K562 (cell line): ENCODE measurements around the gene PSMB2. TPM values are rescaled to one million over a fixed set of nuclear protein-coding genes. Genes with fewer than 3 reads are reported as not detected.

Experiments used
- ARID1B ChIP-seq: fragments of 450-650 bp; IDR thresholded peaks from 2 replicates; pipeline ENCODE4 v1.6.1; 2016; ENCODE audit warnings: antibody characterized with exemption, mild to moderate bottlenecking, inconsistent platforms
- CBFA2T3 ChIP-seq: fragments of 450-650 bp; IDR thresholded peaks from 2 replicates; pipeline ENCODE4 v1.6.1; 2017
- CEBPB ChIP-seq: fragments of 450-650 bp; IDR thresholded peaks from 2 replicates; pipeline ENCODE4 v1.6.1; 2016; ENCODE audit warnings: missing genetic modification characterization, missing compliant biosample characterization
- CEBPG ChIP-seq, 3 experiments: fragments of 200-800 bp in 1 of 3; sonication (Bioruptor generic) in 1 of 3; sonication (generic) in 1 of 3; formaldehyde crosslinking in 1 of 3; IDR thresholded peaks in 2 of 3; conservative IDR thresholded peaks in 1 of 3; 2 replicates each; pipeline versions ENCODE4 v1.6.1 to v1.8.0; 2016 to 2022; ENCODE audit warnings: missing compliant biosample characterization in 2 of 3, missing genetic modification characterization in 2 of 3, mild to moderate bottlenecking in 1 of 3, missing genetic modification reagents in 1 of 3
- CREBBP ChIP-seq: IDR thresholded peaks from one replicate; pipeline ENCODE4 v1.6.1; 2012; ENCODE audit warnings: low read depth, mild to moderate bottlenecking, control low read depth, inconsistent platforms, low read length
- FOSL1 ChIP-seq: fragments of 200-800 bp; sonication (Bioruptor generic); conservative IDR thresholded peaks from 2 replicates; pipeline ENCODE4 v1.6.1; 2016; ENCODE audit warnings: missing genetic modification characterization, missing compliant biosample characterization
- KDM2B ChIP-seq: fragments of 250-450 bp; sonication (Bioruptor Pico); IDR thresholded peaks from 2 replicates; pipeline ENCODE4 v1.8.0; 2021; ENCODE audit warnings: mild to moderate bottlenecking, moderate library complexity
- MAFF ChIP-seq: IDR thresholded peaks from 2 replicates; pipeline ENCODE4 v1.6.1; 2012; ENCODE audit warnings: low read length, improper control_type of control experiment
- MAFG ChIP-seq: fragments of 450-650 bp; conservative IDR thresholded peaks from 2 replicates; pipeline ENCODE4 v1.6.1; 2016; ENCODE audit warnings: missing genetic modification characterization, missing compliant biosample characterization
- MYNN ChIP-seq, 2 experiments: sonication (generic); formaldehyde crosslinking in 1 of 2; IDR thresholded peaks; 2 replicates each; pipeline versions ENCODE4 v1.5.0 to v1.6.1; 2016 to 2020; ENCODE audit warnings: antibody characterized with exemption in 1 of 2, missing genetic modification reagents in 1 of 2
- RAD21 ChIP-seq, 2 experiments: fragments of 250-450 bp in 1 of 2; fragments of 450-650 bp in 1 of 2; sonication (Bioruptor Pico) in 1 of 2; formaldehyde crosslinking in 1 of 2; IDR thresholded peaks in 1 of 2; conservative IDR thresholded peaks in 1 of 2; 2 replicates each; pipeline versions ENCODE4 v1.4.0 to v1.8.0; 2020 to 2022; ENCODE audit warnings: mild to moderate bottlenecking in 2 of 2, moderate library complexity in 1 of 2
- SAFB2 ChIP-seq: fragments of 200-400 bp; formaldehyde crosslinking; IDR thresholded peaks from 2 replicates; pipeline ENCODE4 v1.6.1; 2018; ENCODE audit warnings: borderline replicate concordance, low read length, low read depth, moderate library complexity; ENCODE audit not compliant: severe bottlenecking
- SRSF9 ChIP-seq: fragments of 200-400 bp; formaldehyde crosslinking; IDR thresholded peaks from 2 replicates; pipeline ENCODE4 v1.6.1; 2017; ENCODE audit warnings: low read depth, low read length, borderline replicate concordance
- TEAD4 ChIP-seq, 2 experiments: sonication (generic) in 1 of 2; formaldehyde crosslinking in 1 of 2; IDR thresholded peaks; 2 replicates each; pipeline versions ENCODE4 v1.6.1 to v1.8.0; 2012 to 2022; ENCODE audit warnings: borderline replicate concordance in 1 of 2, inconsistent platforms in 1 of 2, low read length in 1 of 2, mild to moderate bottlenecking in 1 of 2, missing genetic modification reagents in 1 of 2
- ZBTB17 ChIP-seq: fragments of 450-650 bp; formaldehyde crosslinking; IDR thresholded peaks from 2 replicates; pipeline ENCODE4 v1.4.0; 2020; ENCODE audit warnings: mild to moderate bottlenecking
- polyA plus RNA-seq, 8 experiments: library from polyadenylated mRNA; depleted of rRNA in 4 of 8; stranded (reverse) in 5 of 8; unstranded in 3 of 8; fragments of >200 nt; fragmentation: Nextera tagmentation in 2 of 8; fragmentation: Illumina TruSeq in 1 of 8; extraction: Ambion mirVana in 2 of 8; extraction: Trizol in 1 of 8; gene quantifications; 2 replicates each; pipeline versions ENCODE4 v1.2.1 to v1.2.3, GENCODE V29; 2011 to 2014; ENCODE audit warnings: inconsistent platforms in 1 of 8, missing spikeins in 1 of 8
- total RNA-seq, 7 experiments: library from RNA; depleted of rRNA in 6 of 7; stranded (reverse); fragments of >200 nt in 6 of 7; fragmentation: Illumina TruSeq in 2 of 7; extraction: Trizol in 2 of 7; gene quantifications; 2 replicates each; pipeline versions ENCODE4 v1.2.1 to v1.2.3, GENCODE V29; 2011 to 2021; ENCODE audit warnings: low replicate concordance in 1 of 7
- TF ChIP-seq, protein P1 (sequence below), 2 experiments: fragments of 450-650 bp; IDR thresholded peaks; 2 replicates each; pipeline ENCODE4 v1.6.1; 2016

Gene PSMB2
- total and polyA plus RNA-seq, 9 of the 15 experiments (the other 6 are each of a cell fraction or from before 2014, with no cell fraction given), result 71.7 to 543 (median 165) TPM

DNA sequence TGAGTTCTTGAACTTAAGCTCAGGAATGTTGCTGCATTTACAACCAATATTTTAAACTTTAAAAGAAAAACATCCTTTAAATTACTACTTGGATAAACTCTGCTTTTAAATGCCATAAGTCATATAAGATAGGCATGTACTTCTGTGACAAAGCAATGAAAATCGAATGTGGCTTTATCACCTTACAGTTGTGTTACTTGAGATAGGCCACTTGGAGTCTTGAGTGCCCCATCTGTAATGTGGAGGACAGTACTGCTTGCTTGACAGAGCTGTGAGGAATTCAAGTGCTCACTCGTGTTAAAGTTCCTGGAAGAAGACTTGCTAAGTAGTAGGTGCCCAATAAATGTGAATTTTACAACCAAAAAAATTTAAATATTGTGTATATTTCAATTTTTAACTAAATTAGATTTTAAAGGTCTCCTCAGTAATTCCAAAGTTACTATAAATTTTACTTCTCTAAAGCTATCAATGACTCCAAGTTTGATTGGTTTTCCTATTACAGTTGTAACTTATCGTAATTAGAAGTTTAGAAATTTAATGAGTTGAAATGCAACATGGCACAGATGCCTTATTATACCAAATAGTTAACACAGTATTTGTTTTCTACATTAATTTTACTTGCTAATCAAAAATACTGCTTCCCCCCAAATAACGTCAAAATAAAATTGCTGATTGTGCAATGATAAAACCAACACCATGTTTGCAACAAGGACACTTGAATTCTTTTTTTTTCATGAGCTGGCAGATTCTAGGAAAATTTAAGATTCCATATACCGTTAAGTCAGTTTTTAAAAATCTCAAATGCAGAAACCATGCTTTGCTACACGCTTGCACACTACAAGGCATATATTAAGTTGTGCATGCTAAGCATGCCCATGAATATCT, 21.8 kb downstream of the PSMB2 start (continued):
- TF ChIP-seq TEAD4 (IDR thresholded peaks at IDR 0.05; ENCODE audit: low read length) (peak; percentile 55; the same call in 1 of the 2 replicates), TEAD4 (CRISPR knock-in tag; IDR thresholded peaks at IDR 0.05; ENCODE audit: borderline replicate concordance) (no peak), KDM2B (no peak), ARID1B (peak; percentile 56; the same call in 1 of the 2 replicates), RAD21 (CRISPR knock-in tag; conservative IDR thresholded peaks at IDR 0.05 in 1 of 2, IDR thresholded peaks at IDR 0.05 in 1 of 2) (peak in 1 of 2 experiments; percentile 19; a peak in 1 of 4 replicates), MYNN (IDR thresholded peaks at IDR 0.05) (no peak), MYNN (CRISPR knock-in tag; IDR thresholded peaks at IDR 0.05) (no peak), MAFG (peak; percentile 84), CEBPB (peak; percentile 87), CBFA2T3 (peak; percentile 75), SRSF9 (no peak), ZBTB17 (0 out of 2 replicates have a peak, but pooled peaks have one; percentile 47), FOSL1 (tag) (no peak), SAFB2 (no peak), MAFF (peak; percentile 80), CREBBP (no peak), CEBPG (CRISPR knock-in tag; IDR thresholded peaks at IDR 0.05) (no peak), CEBPG (tag; conservative IDR thresholded peaks at IDR 0.05 in 1 of 2, IDR thresholded peaks at IDR 0.05 in 1 of 2) (peak; percentile 59 to 68)
- TF ChIP-seq, protein P1, sequence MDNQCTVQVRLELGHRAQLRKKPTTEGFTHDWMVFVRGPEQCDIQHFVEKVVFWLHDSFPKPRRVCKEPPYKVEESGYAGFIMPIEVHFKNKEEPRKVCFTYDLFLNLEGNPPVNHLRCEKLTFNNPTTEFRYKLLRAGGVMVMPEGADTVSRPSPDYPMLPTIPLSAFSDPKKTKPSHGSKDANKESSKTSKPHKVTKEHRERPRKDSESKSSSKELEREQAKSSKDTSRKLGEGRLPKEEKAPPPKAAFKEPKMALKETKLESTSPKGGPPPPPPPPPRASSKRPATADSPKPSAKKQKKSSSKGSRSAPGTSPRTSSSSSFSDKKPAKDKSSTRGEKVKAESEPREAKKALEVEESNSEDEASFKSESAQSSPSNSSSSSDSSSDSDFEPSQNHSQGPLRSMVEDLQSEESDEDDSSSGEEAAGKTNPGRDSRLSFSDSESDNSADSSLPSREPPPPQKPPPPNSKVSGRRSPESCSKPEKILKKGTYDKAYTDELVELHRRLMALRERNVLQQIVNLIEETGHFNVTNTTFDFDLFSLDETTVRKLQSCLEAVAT (IDR thresholded peaks at IDR 0.05), result peak in 1 of 2 experiments; percentile 67; a peak in 1 of 4 replicates
- TF ChIP-seq, all 486 proteins: peak for 20
